Ovary (tissue), 9 donors: ENCODE measurements around the gene DENND2A. TPM values are rescaled to one million over a fixed set of nuclear protein-coding genes. Genes with fewer than 3 reads are reported as not detected.
"Not testable (repeated sequence)": the region's sequence is repeated elsewhere in the genome, so short reads cannot be mapped to it uniquely, and the experiment has no call there.

Experiments used
- DNase-seq, 5 donors: peaks; one replicate each; pipeline ENCODE4 v3.0.0-alpha.2; 2019 to 2020
- H3K27ac ChIP-seq, 2 donors: fragments of 200-600 bp; one replicate each; pipeline versions ENCODE4 v1.5.1 to v1.8.0; 2019 to 2022
- H3K27me3 ChIP-seq: fragments of 200-600 bp; one replicate; pipeline ENCODE4 v1.8.0; 2022
- H3K36me3 ChIP-seq: fragments of 200-600 bp; sonication (generic); one replicate; pipeline ENCODE4 v1.5.1; 2019
- H3K4me1 ChIP-seq: one replicate; pipeline ENCODE4 v1.8.1; 2013; ENCODE audit warnings: mild to moderate bottlenecking, moderate library complexity; ENCODE audit not compliant: insufficient read depth
- H3K4me3 ChIP-seq: fragments of 200-600 bp; sonication (generic); one replicate; pipeline ENCODE4 v1.5.1; 2017
- H3K9me3 ChIP-seq, 2 donors: fragments of 200-600 bp in 1 of 2; sonication (generic) in 1 of 2; one replicate each; pipeline versions ENCODE4 v1.5.1 to v1.8.1; 2013 to 2019; ENCODE audit warnings: mild to moderate bottlenecking in 1 of 2, moderate library complexity in 1 of 2
- CTCF ChIP-seq, 3 donors: fragments of 450-650 bp in 2 of 3; fragments of 200-600 bp in 1 of 3; IDR thresholded peaks; one replicate each; pipeline versions ENCODE4 v1.5.1 to v1.8.0; 2016 to 2022; ENCODE audit warnings: antibody characterized with exemption in 3 of 3, mild to moderate bottlenecking in 1 of 3
- EP300 ChIP-seq: sonication (generic); formaldehyde crosslinking; IDR thresholded peaks from one replicate; pipeline ENCODE4 v1.6.1; 2017; ENCODE audit warnings: antibody characterized with exemption
- POLR2A ChIP-seq: fragments of 450-650 bp; IDR thresholded peaks from one replicate; pipeline ENCODE4 v1.6.1; 2017; ENCODE audit warnings: antibody characterized with exemption, mild to moderate bottlenecking, moderate library complexity
- WGBS, 3 donors: extraction: QIAGEN DNeasy Blood & Tissue Kit in 1 of 3; methylation state at CpG; one replicate each; pipeline versions ENCODE4 v1.1.5 to v1.1.7; 2013 to 2017; 5-methylcytosine and 5-hydroxymethylcytosine counted together
- intact Hi-C, 4 donors: fragments of 100-400 bp; cut with DNase I; formaldehyde crosslinking; loops; one replicate each; pipeline versions ENCODE4 v1.11.0 to v1.15.1; 2022 to 2023
- polyA plus RNA-seq, 2 donors: library from polyadenylated mRNA; stranded (reverse); fragments of 200-250 nt in 1 of 2; fragments of 350-450 nt in 1 of 2; fragmentation: Illumina TruSeq in 1 of 2; extraction: RNeasy Lipid Tissue Mini Kit (QIAGEN cat#74804) in 1 of 2; gene quantifications; one replicate each; pipeline ENCODE4 v1.2.3, GENCODE V29; 2013 to 2014
- total RNA-seq, 7 donors: library from RNA; depleted of rRNA in 2 of 7; stranded (reverse); fragments of >200 nt in 2 of 7; fragmentation: NEBNext Ultra II Directional in 3 of 7; extraction: Animal tissue kit (Norgen Biotek cat#: 25700) in 3 of 7; gene quantifications; one replicate each; pipeline versions ENCODE4 v1.1.0 to v1.2.4, GENCODE V29; 2016 to 2023
- donor health status: DM: no; HTN: no; CAD: no; lungs with moderate emphysema.
- donor health status: DM: no; HTN: no; CAD: no.
- donor health status: Bipolar disorder and iron deficiency.
- donor health status: DM: yes; HTN: yes; CAD: no.
- donor health status: DM: no; HTN: no; CAD: no.
- donor health status: DM: yes; HTN: yes; CAD: no.

Gene DENND2A
- total and polyA plus RNA-seq, 9 donors = 9.8 to 61.8 (median 36.1) TPM

GRCh38 chr7:140509789-140510188 is 130.8 kb downstream of the DENND2A start:
- Histone ChIP-seq H3K27me3 (no peaks in the 10 kb centered on the region), H3K36me3 (no peaks in the 10 kb centered on the region), H3K4me1 (peaks cover 5% of the 10 kb centered on the region), H3K27ac (no peak overlapping the region), H3K9me3 (no peaks in the 10 kb centered on the region), H3K4me3 (no peak overlapping the region)
- DNase-seq = no peak
- WGBS, 3 donors = 50 to 82% (median 59%) methylated on average over 4 to 5 of the region's 5 CpGs
- TF ChIP-seq POLR2A = no peak
- no peak for TF ChIP-seq EP300
- TF ChIP-seq CTCF (IDR thresholded peaks at IDR 0.05) = no peak
- intact Hi-C loops = no loop called here

- intact Hi-C loops, H3K27ac ChIP-seq, H3K36me3 ChIP-seq, H3K4me3 ChIP-seq, H3K27me3 ChIP-seq, H3K9me3 ChIP-seq, H3K4me1 ChIP-seq, DNase-seq: not testable (repeated sequence)
- 80 to 89% (median 85%) methylated on average over 6 of the region's 6 CpGs for WGBS, 3 donors
Measured at GRCh38 chr7:140507556-140507955, 133.1 kb downstream of the DENND2A start.

- Histone ChIP-seq H3K4me1 (peaks cover 5% of the 10 kb centered on the region), H3K9me3 (no peaks in the 10 kb centered on the region), H3K36me3 (no peaks in the 10 kb centered on the region), H3K27me3 (no peaks in the 10 kb centered on the region), H3K27ac (no peak overlapping the region), H3K4me3 (no peak overlapping the region)
- intact Hi-C loops = no loop called here
- 31 to 35% (median 34%) methylated on average over 5 of the region's 5 CpGs for WGBS, 3 donors
- DNase-seq = peak in 3 of 5 donors; percentile 20 to 44 (median 26)
- TF ChIP-seq CTCF (IDR thresholded peaks at IDR 0.05) (no peak), EP300 (no peak), POLR2A (no peak)
Measured at GRCh38 chr7:140506788-140507464, 133.7 kb downstream of the DENND2A start.

- DNase-seq = no peak
- Histone ChIP-seq H3K9me3 (no peaks in the 10 kb centered on the region), H3K36me3 (no peaks in the 10 kb centered on the region), H3K27me3 (no peaks in the 10 kb centered on the region), H3K4me1 (peaks cover 2% of the 10 kb centered on the region), H3K27ac (no peak overlapping the region), H3K4me3 (no peak overlapping the region)
- intact Hi-C loops = no loop called here
- TF ChIP-seq EP300 (no peak), POLR2A (no peak), CTCF (IDR thresholded peaks at IDR 0.05) (no peak)
- 52 to 63% (median 59%) methylated on average over 5 of the region's 5 CpGs for WGBS, 3 donors
Measured at GRCh38 chr7:140501966-140502365, 138.6 kb downstream of the DENND2A start.

GRCh38 chr7:140497807-140498206 is 142.8 kb downstream of the DENND2A start:
- H3K4me3 ChIP-seq, H3K27me3 ChIP-seq, H3K4me1 ChIP-seq, DNase-seq, H3K36me3 ChIP-seq, intact Hi-C loops, H3K27ac ChIP-seq, H3K9me3 ChIP-seq: not testable (repeated sequence)
- WGBS, 3 donors = 91 to 96% (median 92%) methylated on average over 7 of the region's 7 CpGs
